ENCODE results near the gene MPHOSPH10.
"Not testable (repeated sequence)": the region's sequence is repeated elsewhere in the genome, so short reads cannot be mapped to it uniquely, and the experiment has no call there.

Gene MPHOSPH10

GRCh38 chr2:71130152-71130904 lies at the start of gene MPHOSPH10, which contains the start of gene MCEE:
Gene MPHOSPH10 (plus strand): TSS chr2:71130634. CDS start chr2:71130666, 32 bp downstream.
Gene MCEE (minus strand): TSS chr2:71130229. CDS start chr2:71130219, 10 bp downstream.
- peak; percentile 96 for DNase-seq (ENCODE audit: low spot score)

GRCh38 chr2:71082402-71083252 lies 47.8 kb upstream of the MPHOSPH10 start:
- DNase-seq (ENCODE audit: low spot score): no peak

GRCh38 chr2:71083297-71083696 lies 47.1 kb upstream of the MPHOSPH10 start:
- not testable (repeated sequence) for DNase-seq (ENCODE audit: low spot score)

- DNase-seq (ENCODE audit: low spot score): not testable (repeated sequence)
Observed at GRCh38 chr2:71083752-71084312, 46.6 kb upstream of the MPHOSPH10 start.

GRCh38 chr2:71085325-71086003 lies 45.0 kb upstream of the MPHOSPH10 start:
- DNase-seq (ENCODE audit: low spot score): not testable (repeated sequence)

GRCh38 chr2:71089475-71089874 lies 41.0 kb upstream of the MPHOSPH10 start:
- DNase-seq (ENCODE audit: low spot score): not testable (repeated sequence)

GRCh38 chr2:71091808-71092207 lies 38.6 kb upstream of the MPHOSPH10 start:
- DNase-seq (ENCODE audit: low spot score): not testable (repeated sequence)

GRCh38 chr2:71092491-71093260 lies 37.8 kb upstream of the MPHOSPH10 start:
- DNase-seq (ENCODE audit: low spot score): not testable (repeated sequence)

- peak; percentile 82 for DNase-seq (ENCODE audit: low spot score)
Observed at GRCh38 chr2:71100195-71100964, 30.1 kb upstream of the MPHOSPH10 start.

- peak; percentile 42 for DNase-seq (ENCODE audit: low spot score)
Observed at GRCh38 chr2:71101656-71102055, 28.8 kb upstream of the MPHOSPH10 start.

GRCh38 chr2:71102981-71103681 lies 27.3 kb upstream of the MPHOSPH10 start:
- DNase-seq (ENCODE audit: low spot score): no peak

GRCh38 chr2:71103809-71104208 lies 26.6 kb upstream of the MPHOSPH10 start:
- DNase-seq (ENCODE audit: low spot score): no peak

- DNase-seq (ENCODE audit: low spot score): not testable (repeated sequence)
Observed at GRCh38 chr2:71106463-71106862, 24.0 kb upstream of the MPHOSPH10 start.

GRCh38 chr2:71108091-71108490 lies 22.3 kb upstream of the MPHOSPH10 start:
- no peak for DNase-seq (ENCODE audit: low spot score)

- no peak for DNase-seq (ENCODE audit: low spot score)
Observed at GRCh38 chr2:71113843-71114242, 16.6 kb upstream of the MPHOSPH10 start.

- DNase-seq (ENCODE audit: low spot score): no peak
Observed at GRCh38 chr2:71117063-71117462, 13.4 kb upstream of the MPHOSPH10 start.

- no peak for DNase-seq (ENCODE audit: low spot score)
Observed at GRCh38 chr2:71120195-71120594, 10.2 kb upstream of the MPHOSPH10 start.

- DNase-seq (ENCODE audit: low spot score): no peak
Observed at GRCh38 chr2:71121479-71121878, 9.0 kb upstream of the MPHOSPH10 start.

- DNase-seq (ENCODE audit: low spot score): no peak
Observed at GRCh38 chr2:71122387-71123298, 7.8 kb upstream of the MPHOSPH10 start.
